Measurements from ENCODE around the gene KANSL3. TPM values are rescaled to one million over a fixed set of nuclear protein-coding genes. Genes with fewer than 3 reads are reported as not detected.

Gene KANSL3
- total and polyA plus RNA-seq, 9 of the 15 experiments (the other 6 are each of a cell fraction or from before 2014, with no cell fraction given): 11.3 to 43.7 (median 27.9) TPM

DNA sequence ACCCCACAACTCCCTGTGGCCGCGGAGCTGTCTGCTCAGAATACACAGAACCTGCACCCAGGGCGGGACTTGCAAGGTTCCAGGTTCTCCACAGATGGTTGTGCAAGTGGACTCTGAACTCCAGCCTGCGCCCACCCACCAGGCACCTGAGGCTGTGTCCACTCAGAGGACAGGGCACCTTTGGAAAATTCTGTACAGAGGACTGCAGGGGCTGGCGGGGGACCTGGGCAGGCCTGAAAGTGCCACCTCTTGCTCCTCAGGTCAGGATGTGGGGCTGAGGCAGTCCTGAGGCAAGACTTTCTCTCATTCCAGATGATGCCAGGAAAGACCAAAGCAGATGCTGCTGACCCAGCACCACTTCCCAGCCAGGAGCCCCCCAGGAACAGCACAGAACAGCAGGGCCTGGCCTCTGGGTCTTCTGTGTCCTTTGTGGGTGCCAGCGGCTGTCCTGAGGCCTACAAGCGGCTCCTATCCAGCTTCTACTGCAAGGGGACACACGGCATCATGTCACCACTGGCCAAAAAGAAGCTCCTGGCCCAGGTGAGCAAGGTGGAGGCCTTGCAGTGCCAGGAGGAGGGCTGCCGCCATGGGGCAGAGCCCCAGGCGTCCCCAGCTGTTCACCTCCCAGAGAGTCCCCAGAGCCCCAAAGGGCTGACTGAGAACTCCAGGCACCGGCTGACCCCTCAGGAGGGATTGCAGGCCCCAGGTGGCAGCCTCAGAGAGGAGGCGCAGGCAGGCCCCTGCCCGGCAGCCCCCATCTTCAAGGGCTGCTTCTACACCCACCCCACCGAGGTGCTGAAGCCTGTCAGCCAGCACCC is 87.1 kb downstream of the KANSL3 start:
- 86% methylated on average over 11 of the region's 14 CpGs for WGBS (ENCODE audit: insufficient coverage, low coverage, missing lambda C conversion rate)
- TF ChIP-seq, protein P1, sequence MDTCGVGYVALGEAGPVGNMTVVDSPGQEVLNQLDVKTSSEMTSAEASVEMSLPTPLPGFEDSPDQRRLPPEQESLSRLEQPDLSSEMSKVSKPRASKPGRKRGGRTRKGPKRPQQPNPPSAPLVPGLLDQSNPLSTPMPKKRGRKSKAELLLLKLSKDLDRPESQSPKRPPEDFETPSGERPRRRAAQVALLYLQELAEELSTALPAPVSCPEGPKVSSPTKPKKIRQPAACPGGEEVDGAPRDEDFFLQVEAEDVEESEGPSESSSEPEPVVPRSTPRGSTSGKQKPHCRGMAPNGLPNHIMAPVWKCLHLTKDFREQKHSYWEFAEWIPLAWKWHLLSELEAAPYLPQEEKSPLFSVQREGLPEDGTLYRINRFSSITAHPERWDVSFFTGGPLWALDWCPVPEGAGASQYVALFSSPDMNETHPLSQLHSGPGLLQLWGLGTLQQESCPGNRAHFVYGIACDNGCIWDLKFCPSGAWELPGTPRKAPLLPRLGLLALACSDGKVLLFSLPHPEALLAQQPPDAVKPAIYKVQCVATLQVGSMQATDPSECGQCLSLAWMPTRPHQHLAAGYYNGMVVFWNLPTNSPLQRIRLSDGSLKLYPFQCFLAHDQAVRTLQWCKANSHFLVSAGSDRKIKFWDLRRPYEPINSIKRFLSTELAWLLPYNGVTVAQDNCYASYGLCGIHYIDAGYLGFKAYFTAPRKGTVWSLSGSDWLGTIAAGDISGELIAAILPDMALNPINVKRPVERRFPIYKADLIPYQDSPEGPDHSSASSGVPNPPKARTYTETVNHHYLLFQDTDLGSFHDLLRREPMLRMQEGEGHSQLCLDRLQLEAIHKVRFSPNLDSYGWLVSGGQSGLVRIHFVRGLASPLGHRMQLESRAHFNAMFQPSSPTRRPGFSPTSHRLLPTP (IDR thresholded peaks at IDR 0.05; ENCODE audit: borderline replicate concordance, extremely low read depth, insufficient read length): no peak
- TF ChIP-seq GABPB2 (CRISPR knock-in tag; conservative IDR thresholded peaks at IDR 0.05): no peak
- TF ChIP-seq ATF1 (CRISPR knock-in tag; IDR thresholded peaks at IDR 0.05): no peak
- no peak for TF ChIP-seq ATF1 (tag; IDR thresholded peaks at IDR 0.05)
- TF ChIP-seq KLF13 (tag; IDR thresholded peaks at IDR 0.05; ENCODE audit: borderline replicate concordance, low read depth): no peak
- TF ChIP-seq ZNF324 (CRISPR knock-in tag; IDR thresholded peaks at IDR 0.05): no peak
- TF ChIP-seq SMARCB1 (IDR thresholded peaks at IDR 0.05; ENCODE audit: insufficient read length, low read depth): no peak
- TF ChIP-seq HDAC6 (IDR thresholded peaks at IDR 0.05; ENCODE audit: low read depth, low read length): no peak
- no peak for TF ChIP-seq ZNF507 (tag; conservative IDR thresholded peaks at IDR 0.05)
- no peak for TF ChIP-seq CBX5 (IDR thresholded peaks at IDR 0.05; ENCODE audit: borderline replicate concordance, low read depth)
- H3K9me3 ChIP-seq (replicated peaks; ENCODE audit: control insufficient read depth, insufficient read depth, low read depth, low read length): no peaks in the 10 kb centered on the region
- ATAC-seq: no peak
- ChIA-PET POLR2A (interaction anchor here (1.0 kb wide), 1 partner anchor 12 kb away, joined by 3 read pairs; no protein-coding TSS in a partner anchor), CTCF (ENCODE audit: low intra/inter-chr PET ratio) (no interaction called here)
- no peak overlapping the region for H3K4me2 ChIP-seq (ENCODE audit: insufficient read depth, low read length)
- no peak overlapping the region for H2AFZ ChIP-seq (ENCODE audit: low read depth, low read length)
- no TSS peak for BruUV-seq (replicated peaks)
- no peaks in the 10 kb centered on the region for H3K79me2 ChIP-seq (ENCODE audit: control insufficient read depth, insufficient read depth, low read length)
- in situ Hi-C loops (cut with MboI): loop anchor here (25.0 kb wide), 1 partner anchor 411 kb away; no protein-coding TSS in a partner anchor
- H3K27me3 ChIP-seq (ENCODE audit: control insufficient read depth in 2 of 2, insufficient read depth in 2 of 2, low read length in 2 of 2): no peaks in the 10 kb centered on the region
- H3K9ac ChIP-seq (ENCODE audit: insufficient read depth in 1 of 2, low read depth in 2 of 2, low read length in 2 of 2): no peak overlapping the region
- H4K20me1 ChIP-seq (replicated peaks; ENCODE audit: control insufficient read depth, insufficient read depth, low read length): no peaks in the 10 kb centered on the region
- H3K27ac ChIP-seq (ENCODE audit: extremely low read depth, low read depth, low read length): no peak overlapping the region
- no peaks in the 10 kb centered on the region for H3K9me1 ChIP-seq (ENCODE audit: control insufficient read depth, insufficient read depth, low read length)
- no peak for FAIRE-seq
- H3K4me3 ChIP-seq: no peak overlapping the region
- DNase-seq (ENCODE audit: extremely low read depth in 1 of 4, low spot score in 3 of 4): no peak
- H3K4me1 ChIP-seq (replicated peaks in 1 of 2; ENCODE audit: control insufficient read depth in 2 of 2, insufficient read depth in 2 of 2, low read length in 2 of 2): peaks cover 0 to 37% of the 10 kb centered on the region in 2 experiments; a peak in 2 of 5 replicates
- H3K36me3 ChIP-seq (ENCODE audit: control insufficient read depth, insufficient read depth, low read length): peaks cover 4% of the 10 kb centered on the region; the same call in 1 of the 3 replicates
- intact Hi-C loops (cut with micrococcal nuclease): loop anchor here (5.0 to 10.0 kb wide), 3 partner anchors 211 to 411 kb away; partner anchors contain the start of gene CNNM4

Measured in K562 (cell line).